Osteoblast (primary cell): Measurements from ENCODE around the gene POLL. TPM values are rescaled to one million over a fixed set of nuclear protein-coding genes. Genes with fewer than 3 reads are reported as not detected.

ENCODE experiments used
- DNase-seq: peaks from one replicate; pipeline ENCODE4 v3.0.0; 2011; ENCODE audit warnings: low spot score, mixed read lengths; ENCODE audit not compliant: insufficient read length; ENCODE audit errors: missing footprints
- H2AFZ ChIP-seq: 2 replicates; pipeline ENCODE4 v1.6.0; 2011; ENCODE audit warnings: mild to moderate bottlenecking, low read length
- H3K27ac ChIP-seq: 2 replicates; pipeline ENCODE4 v1.5.1; 2011; ENCODE audit warnings: mild to moderate bottlenecking, low read depth, low read length, moderate library complexity
- H3K27me3 ChIP-seq: 2 replicates; pipeline ENCODE4 v1.6.0; 2012; ENCODE audit warnings: mild to moderate bottlenecking, control low read depth, inconsistent platforms, low read length, moderate library complexity; ENCODE audit not compliant: insufficient read depth
- H3K36me3 ChIP-seq: 2 replicates; pipeline ENCODE4 v1.5.1; 2011; ENCODE audit warnings: mild to moderate bottlenecking, low read length, control low read depth, moderate library complexity; ENCODE audit not compliant: insufficient read depth
- H3K4me1 ChIP-seq: 2 replicates; pipeline ENCODE4 v1.5.1; 2011; ENCODE audit warnings: mild to moderate bottlenecking, low read length, control low read depth, moderate library complexity; ENCODE audit not compliant: insufficient read depth
- H3K4me2 ChIP-seq: 2 replicates; pipeline ENCODE4 v1.6.0; 2011; ENCODE audit warnings: mild to moderate bottlenecking, low read length; ENCODE audit not compliant: insufficient read depth
- H3K4me3 ChIP-seq: fragments of 200-600 bp; sonication (generic); 3 replicates; pipeline ENCODE4 v1.5.1; 2012; ENCODE audit warnings: mild to moderate bottlenecking, low read length, inconsistent platforms; ENCODE audit not compliant: insufficient read depth
- H3K79me2 ChIP-seq: 2 replicates; pipeline ENCODE4 v1.6.0; 2012; ENCODE audit warnings: mild to moderate bottlenecking, low read length, control low read depth, inconsistent platforms; ENCODE audit not compliant: insufficient read depth
- H3K9me3 ChIP-seq: 2 replicates; pipeline ENCODE4 v1.5.1; 2011; ENCODE audit warnings: low read depth, low read length, control low read depth
- H4K20me1 ChIP-seq: 2 replicates; pipeline ENCODE4 v1.6.0; 2012; ENCODE audit warnings: mild to moderate bottlenecking, low read length, control low read depth; ENCODE audit not compliant: insufficient read depth
- total RNA-seq: library from RNA; depleted of rRNA; stranded (reverse); fragments of >200 nt; gene quantifications from 2 replicates; pipeline ENCODE4 v1.2.3, GENCODE V29; 2012
- TF ChIP-seq, protein P1 (sequence below): IDR thresholded peaks from 2 replicates; pipeline ENCODE4 v1.5.1; 2011; ENCODE audit warnings: mild to moderate bottlenecking, low read depth, low read length, moderate library complexity; ENCODE audit errors: extremely low read depth

POLL gene
- total RNA-seq, 1 donor, result 18.5 TPM

DNA sequence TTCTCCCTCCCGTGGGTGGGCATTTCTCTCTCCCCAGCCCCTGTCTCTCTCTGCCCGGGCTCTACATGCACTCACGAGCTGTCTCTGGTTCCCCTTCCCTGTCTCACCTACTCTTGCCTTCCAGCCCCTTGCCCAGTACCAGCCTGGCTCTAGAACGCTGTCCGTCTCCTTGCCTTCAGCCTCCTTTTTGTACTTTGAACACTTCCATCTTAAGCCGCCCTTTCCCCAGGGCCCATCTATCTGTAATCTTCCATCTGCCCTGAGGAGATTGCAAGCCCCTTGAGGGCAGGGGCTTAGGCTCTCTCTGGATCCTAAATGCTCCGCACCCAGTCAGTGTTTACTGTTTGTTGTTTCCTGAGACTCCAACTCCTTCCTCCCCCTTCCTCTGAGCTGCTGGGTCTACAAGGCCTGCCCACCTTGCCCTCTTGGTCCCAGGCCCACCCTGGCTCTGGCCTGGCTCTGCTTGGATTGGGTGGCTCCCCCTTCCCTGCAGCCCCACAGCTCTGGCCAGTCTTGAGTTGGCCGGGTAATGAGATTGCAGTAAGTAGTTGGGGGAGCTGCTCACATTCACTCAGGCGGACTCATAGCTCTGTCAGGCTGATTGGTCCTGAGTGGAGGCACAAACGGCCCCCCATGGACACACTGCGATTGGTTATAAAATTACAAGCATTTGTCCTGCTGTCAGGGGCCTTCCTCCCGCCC is 28.3 kb downstream of the POLL start:
- H2AFZ ChIP-seq, result no peak overlapping the region
- no peaks in the 10 kb centered on the region for H3K9me3 ChIP-seq
- H3K79me2 ChIP-seq, result no peaks in the 10 kb centered on the region
- H3K4me2 ChIP-seq, result no peak overlapping the region
- TF ChIP-seq, protein P1, sequence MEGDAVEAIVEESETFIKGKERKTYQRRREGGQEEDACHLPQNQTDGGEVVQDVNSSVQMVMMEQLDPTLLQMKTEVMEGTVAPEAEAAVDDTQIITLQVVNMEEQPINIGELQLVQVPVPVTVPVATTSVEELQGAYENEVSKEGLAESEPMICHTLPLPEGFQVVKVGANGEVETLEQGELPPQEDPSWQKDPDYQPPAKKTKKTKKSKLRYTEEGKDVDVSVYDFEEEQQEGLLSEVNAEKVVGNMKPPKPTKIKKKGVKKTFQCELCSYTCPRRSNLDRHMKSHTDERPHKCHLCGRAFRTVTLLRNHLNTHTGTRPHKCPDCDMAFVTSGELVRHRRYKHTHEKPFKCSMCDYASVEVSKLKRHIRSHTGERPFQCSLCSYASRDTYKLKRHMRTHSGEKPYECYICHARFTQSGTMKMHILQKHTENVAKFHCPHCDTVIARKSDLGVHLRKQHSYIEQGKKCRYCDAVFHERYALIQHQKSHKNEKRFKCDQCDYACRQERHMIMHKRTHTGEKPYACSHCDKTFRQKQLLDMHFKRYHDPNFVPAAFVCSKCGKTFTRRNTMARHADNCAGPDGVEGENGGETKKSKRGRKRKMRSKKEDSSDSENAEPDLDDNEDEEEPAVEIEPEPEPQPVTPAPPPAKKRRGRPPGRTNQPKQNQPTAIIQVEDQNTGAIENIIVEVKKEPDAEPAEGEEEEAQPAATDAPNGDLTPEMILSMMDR, result no peak
- peaks cover 10% of the 10 kb centered on the region for H3K27me3 ChIP-seq
- H3K4me1 ChIP-seq, result no peaks in the 10 kb centered on the region
- H3K36me3 ChIP-seq, result no peaks in the 10 kb centered on the region
- H3K27ac ChIP-seq, result no peak overlapping the region
- no peak overlapping the region for H3K4me3 ChIP-seq
- no peaks in the 10 kb centered on the region for H4K20me1 ChIP-seq
- DNase-seq, result no peak

DNA sequence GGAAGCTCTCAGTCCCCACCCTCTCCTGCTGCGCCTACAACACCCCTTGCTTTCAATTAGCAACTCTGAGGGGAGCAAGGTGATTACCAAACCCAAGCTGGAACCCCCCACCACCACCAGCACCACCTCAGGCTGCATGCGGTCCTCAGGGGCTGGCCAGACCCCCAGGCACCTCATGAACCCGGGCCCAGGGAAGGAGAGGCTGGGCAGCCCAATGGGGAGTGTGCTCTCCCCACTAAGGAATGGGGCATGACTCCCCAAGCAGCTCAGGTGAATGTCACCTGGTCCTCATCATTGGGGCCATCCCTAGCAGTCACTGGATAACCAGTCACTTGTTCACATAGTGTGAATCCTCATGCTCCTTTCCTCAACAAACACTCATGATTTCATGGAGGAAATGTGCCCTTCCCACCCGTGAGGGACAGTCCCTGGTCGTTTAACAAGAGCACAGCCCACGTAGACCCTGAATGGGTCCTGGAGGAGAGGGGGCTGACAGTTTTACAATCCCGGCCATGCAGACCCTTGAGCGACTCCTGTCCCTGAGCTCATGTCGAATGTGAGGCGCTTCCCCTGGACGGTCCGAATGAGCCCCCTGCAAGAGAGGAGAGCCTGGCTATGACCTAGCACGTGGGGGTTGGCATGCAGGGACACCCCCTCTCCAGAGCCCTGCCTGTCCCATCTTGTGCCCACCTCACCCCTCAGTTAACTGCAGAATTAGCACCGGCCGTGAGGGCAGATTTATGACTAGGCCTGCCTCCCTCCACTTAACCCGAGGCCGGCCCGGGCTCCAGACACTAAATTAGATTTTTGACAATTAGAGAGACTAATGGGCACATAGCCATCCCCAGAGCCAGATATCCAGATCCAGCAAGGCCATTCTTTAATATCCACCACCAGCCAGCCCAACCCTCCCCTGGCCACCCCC is 29.1 kb downstream of the POLL start:
- Histone ChIP-seq H3K9me3 (no peaks in the 10 kb centered on the region), H3K79me2 (no peaks in the 10 kb centered on the region), H3K27me3 (peaks cover 8% of the 10 kb centered on the region), H3K4me3 (no peak overlapping the region), H3K4me1 (no peaks in the 10 kb centered on the region), H3K36me3 (peaks cover 3% of the 10 kb centered on the region), H4K20me1 (no peaks in the 10 kb centered on the region), H2AFZ (no peak overlapping the region), H3K4me2 (no peak overlapping the region), H3K27ac (no peak overlapping the region)
- DNase-seq, result no peak
- TF ChIP-seq, protein P1, result no peak

DNA sequence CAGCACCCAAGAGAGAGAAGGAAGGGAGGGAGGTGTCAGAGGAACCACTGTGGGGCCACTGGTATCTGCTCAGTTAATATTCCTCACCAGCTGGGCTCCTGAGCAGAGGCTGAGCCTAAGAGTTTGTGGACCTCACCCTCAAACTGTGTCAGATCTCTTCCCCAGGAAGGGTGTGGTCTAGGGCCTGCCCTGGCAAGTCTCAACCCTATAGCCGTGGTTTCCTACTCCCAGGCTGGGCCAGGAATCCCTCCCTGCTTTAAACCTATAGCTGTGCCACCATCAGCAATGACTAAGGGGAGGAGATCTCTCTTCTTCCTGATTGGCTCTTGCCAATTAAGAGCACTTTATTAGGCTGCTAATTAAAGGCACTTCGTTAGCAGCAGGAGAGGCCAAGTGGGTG is 29.9 kb downstream of the POLL start:
- TF ChIP-seq, protein P1, result no peak
- no peaks in the 10 kb centered on the region for H3K4me1 ChIP-seq
- H3K9me3 ChIP-seq, result no peaks in the 10 kb centered on the region
- H2AFZ ChIP-seq, result no peak overlapping the region
- H3K27ac ChIP-seq, result no peak overlapping the region
- no peak for DNase-seq
- H3K27me3 ChIP-seq, result peaks cover 7% of the 10 kb centered on the region
- H3K36me3 ChIP-seq, result peaks cover 3% of the 10 kb centered on the region
- H4K20me1 ChIP-seq, result no peaks in the 10 kb centered on the region
- no peak overlapping the region for H3K4me3 ChIP-seq
- H3K79me2 ChIP-seq, result no peaks in the 10 kb centered on the region
- no peak overlapping the region for H3K4me2 ChIP-seq

DNA sequence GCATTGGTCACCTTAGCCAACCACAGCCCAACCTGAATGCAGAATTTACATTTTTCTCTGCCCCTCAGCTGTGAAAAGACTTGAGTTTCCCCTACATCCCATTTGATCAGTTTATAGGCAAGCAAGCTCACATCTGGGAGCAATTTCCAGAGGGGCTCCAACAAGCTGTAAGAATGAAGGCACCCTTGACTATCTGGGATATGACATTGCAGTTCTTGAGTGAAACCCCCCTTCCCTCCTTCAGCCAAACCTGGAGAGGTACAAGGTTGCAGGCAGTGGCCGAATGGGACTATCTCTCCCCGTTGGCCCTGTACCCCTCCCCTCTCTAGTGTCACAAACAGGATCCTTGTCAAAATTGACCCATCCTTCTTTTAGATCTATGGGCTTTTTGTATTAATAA is 30.5 kb downstream of the POLL start:
- no peak overlapping the region for H3K27ac ChIP-seq
- peaks cover 3% of the 10 kb centered on the region for H3K36me3 ChIP-seq
- H3K27me3 ChIP-seq, result peaks cover 3% of the 10 kb centered on the region
- H4K20me1 ChIP-seq, result no peaks in the 10 kb centered on the region
- no peaks in the 10 kb centered on the region for H3K4me1 ChIP-seq
- H3K79me2 ChIP-seq, result no peaks in the 10 kb centered on the region
- no peak for DNase-seq
- TF ChIP-seq, protein P1, result no peak
- no peaks in the 10 kb centered on the region for H3K9me3 ChIP-seq
- no peak overlapping the region for H3K4me3 ChIP-seq
- no peak overlapping the region for H2AFZ ChIP-seq
- H3K4me2 ChIP-seq, result no peak overlapping the region
